GM12801 (cell line): ENCODE results near the gene ZMYM2.

Experiments used
- TF ChIP-seq, protein P1 (sequence below): IDR thresholded peaks from one replicate; pipeline ENCODE4 v1.5.1; 2011; ENCODE audit warnings: control low read depth; ENCODE audit not compliant: insufficient read length; ENCODE audit errors: extremely low read depth

ZMYM2 gene

DNA sequence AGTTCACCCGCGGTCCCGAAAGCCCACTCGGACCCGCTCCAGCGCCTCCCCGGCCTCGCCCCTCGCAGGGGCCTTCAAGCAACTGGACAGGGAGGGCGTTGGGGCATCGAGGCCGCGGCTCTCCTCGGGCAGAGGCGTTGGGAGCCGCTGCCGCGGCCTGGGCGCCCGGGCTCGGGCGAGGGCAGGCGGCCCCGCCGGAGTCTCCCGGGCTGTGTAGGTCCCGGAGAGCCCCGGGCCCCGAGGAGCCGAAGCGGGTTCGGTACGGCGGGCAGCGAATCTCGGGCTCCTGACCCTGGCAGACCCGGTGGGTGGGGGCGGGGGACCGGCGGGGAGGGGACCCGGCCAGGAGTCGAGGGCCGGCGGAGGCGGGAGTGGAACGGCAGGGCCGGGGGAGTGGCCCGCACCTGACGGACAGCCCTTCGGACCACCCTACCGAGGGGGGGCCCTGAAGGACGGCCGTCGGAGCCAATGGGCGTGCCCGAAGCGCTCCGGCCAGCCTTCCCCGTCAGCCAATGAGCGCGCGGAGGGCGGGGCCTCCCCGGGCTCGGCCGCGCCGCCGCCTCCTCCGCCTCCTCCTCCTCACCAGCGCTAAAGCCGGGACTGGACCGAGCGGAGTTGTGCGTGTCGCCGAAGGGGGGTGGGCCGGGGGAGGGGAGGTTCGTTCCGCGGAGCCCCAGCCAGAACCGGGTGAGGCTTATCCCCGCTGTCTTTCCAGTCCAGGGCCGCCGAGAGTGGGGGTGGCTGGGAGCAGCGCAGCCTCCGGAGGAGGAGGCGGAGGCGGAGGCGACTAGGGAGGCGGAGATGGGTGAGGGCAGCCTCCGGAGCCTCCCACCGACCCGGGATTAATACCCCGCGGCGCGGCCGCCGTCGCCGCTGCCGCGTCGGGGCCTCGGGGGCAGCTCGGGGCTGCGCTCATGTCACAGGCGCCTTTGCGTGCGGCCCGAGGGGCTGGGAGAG is at the start of gene ZMYM2:
TSS of gene ZMYM2 (plus strand) at position 573 of the 957 bp plus-strand sequence. CDS start 34,346 bp downstream, outside the sequence.
- TF ChIP-seq, protein P1, sequence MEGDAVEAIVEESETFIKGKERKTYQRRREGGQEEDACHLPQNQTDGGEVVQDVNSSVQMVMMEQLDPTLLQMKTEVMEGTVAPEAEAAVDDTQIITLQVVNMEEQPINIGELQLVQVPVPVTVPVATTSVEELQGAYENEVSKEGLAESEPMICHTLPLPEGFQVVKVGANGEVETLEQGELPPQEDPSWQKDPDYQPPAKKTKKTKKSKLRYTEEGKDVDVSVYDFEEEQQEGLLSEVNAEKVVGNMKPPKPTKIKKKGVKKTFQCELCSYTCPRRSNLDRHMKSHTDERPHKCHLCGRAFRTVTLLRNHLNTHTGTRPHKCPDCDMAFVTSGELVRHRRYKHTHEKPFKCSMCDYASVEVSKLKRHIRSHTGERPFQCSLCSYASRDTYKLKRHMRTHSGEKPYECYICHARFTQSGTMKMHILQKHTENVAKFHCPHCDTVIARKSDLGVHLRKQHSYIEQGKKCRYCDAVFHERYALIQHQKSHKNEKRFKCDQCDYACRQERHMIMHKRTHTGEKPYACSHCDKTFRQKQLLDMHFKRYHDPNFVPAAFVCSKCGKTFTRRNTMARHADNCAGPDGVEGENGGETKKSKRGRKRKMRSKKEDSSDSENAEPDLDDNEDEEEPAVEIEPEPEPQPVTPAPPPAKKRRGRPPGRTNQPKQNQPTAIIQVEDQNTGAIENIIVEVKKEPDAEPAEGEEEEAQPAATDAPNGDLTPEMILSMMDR, result no peak

DNA sequence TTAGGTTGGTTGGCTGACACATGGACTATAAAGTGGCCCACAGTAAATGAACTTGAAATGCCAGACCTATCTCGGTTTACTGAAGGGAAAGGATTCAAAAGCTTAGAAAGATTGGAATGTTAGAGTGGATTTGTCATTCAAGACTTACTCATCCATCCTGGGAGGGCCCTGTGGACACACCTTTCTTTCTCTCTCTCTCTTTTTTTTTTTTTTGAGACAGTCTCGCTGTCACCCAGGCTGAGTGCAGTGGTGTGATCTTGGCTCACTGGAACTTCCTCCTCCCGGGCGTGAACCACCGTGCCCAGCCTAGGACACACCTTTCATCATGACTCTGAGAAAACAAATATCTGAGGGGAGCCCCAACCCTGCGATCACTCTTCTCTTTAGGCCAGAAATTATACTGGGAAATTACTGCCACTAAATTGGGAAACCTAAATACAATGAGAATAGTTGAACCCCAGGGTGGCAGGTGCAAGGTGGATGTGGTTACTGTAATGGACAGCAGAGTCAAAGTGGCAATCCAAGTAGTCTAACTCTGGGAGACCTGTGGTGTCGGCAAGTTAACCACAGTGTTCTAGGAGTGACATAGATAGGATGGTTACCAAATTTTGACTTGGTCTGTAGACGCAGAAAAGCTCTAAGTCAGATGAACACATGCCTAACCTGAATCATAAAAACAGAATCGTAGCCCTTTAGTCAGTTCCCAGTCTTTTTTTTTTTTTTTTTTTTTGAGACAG is 48.0 kb upstream of the ZMYM2 start:
- TF ChIP-seq, protein P1, result no peak

DNA sequence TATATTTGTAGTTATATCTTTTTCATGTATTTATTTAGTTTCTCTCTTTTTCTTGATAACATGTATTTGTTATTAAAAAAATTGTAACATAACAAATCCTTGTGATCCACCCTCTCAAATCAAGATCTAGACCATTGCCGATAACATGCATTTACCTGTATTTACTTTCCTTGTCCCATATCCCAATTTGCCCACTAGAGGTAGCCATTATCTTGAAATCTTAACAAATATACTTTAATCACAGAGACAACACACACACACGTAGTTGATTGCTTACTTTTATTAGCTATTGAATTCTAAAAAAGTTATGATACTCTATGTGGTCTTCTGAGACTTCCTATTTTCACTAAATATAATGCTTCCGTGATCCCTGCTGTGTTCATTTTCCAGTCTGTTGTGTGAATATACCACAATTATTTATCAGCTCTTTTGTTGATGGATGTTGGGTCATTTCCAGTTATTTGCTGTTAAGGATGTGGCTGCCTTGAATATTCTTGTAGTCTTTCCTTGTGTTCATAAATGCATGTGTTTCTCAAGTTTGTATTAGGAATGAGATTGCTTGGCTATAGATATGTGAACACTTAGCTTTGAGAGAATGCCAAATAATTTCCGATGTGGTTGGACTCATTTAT is 31.3 kb upstream of the ZMYM2 start:
- TF ChIP-seq, protein P1, result no peak

DNA sequence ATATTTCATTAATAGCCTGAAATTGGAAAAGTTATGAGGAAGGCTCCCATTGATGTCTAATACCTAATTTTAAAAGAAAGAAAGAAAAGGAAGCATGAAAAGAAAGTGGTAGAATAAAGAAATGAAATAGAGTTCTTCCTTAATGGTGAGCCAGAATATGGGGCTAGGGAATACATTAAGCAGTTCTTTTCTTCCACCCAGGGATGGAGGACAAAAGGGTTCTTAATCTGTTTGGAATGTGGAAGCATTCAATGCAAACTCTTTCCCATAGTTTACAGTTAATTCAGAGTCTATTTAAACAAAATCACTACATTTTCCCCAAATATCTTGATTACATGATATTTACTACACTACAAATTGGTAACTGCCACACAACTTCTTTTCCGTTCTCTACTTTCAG is 18.4 kb upstream of the ZMYM2 start:
- TF ChIP-seq, protein P1, result no peak

DNA sequence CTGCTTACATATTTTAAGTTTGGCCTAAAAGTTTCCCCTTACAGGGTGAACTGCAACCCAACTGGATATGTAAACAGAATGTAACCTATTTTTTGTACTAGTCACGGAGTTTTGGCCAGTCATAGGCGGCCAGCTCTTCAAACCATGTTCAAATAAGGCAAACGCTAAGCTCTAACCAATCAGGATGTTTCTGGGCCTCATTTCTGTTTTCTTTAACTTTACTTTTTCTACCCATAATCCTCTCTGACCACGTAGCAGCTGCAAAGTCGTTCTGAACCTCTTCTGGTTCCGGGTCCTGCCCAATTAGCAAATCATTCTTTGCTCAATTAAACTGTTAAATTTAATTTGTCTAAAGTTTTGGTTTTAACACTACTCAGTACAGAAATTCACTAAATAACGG is 8.2 kb upstream of the ZMYM2 start:
- TF ChIP-seq, protein P1, result no peak

DNA sequence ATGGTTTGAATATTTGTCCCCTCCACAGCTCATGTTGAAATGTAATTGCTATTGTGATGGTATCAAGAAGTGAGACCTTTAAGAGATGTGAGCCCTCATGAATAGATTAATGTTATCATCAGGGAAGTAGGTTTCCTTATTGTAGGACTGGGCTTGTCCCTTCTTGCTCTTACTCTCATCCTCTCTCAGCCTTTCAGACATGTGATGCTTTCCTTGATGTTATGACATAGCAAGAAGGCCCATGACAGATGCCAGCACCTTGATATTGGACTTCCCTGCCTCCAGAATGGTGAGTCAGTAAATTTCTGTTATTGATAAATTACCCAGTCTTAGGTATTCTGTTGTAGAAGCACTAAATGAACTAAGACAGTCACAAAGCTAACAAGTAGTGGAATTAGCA is 5.7 kb upstream of the ZMYM2 start:
- TF ChIP-seq, protein P1, result no peak
